HepG2 (cell line): ENCODE results near the gene GRAMD1B. TPM values are rescaled to one million over a fixed set of nuclear protein-coding genes. Genes with fewer than 3 reads are reported as not detected.

ENCODE experiments used
- ATAC-seq: fragments of 200-7000 bp; cut with Tn5 transposase; 3 replicates; pipeline ENCODE4 v1.9.1; 2020; ENCODE audit warnings: mild to moderate bottlenecking, moderate library complexity
- BruUV-seq: library from RNA; stranded (reverse); fragments of 400-500 nt; replicated peaks from 2 replicates; lab custom pipeline; 2021; lab: Mats Ljungman, UMichigan
- CTCF ChIA-PET: fragments of 300-600 bp; formaldehyde crosslinking; extraction: SDS; loops from one replicate; lab custom pipeline; 2021; ENCODE audit warnings: low total read pairs, inconsistent platforms, low intra/inter-chr PET ratio; lab: Yijun Ruan, JAX
- POLR2A ChIA-PET: fragments of 350-600 bp; sonication (Branson Sonifier 250); formaldehyde crosslinking; loops from one replicate; lab custom pipeline; 2020; ENCODE audit warnings: antibody characterized with exemption, inconsistent platforms; lab: Yijun Ruan, JAX
- DNase-seq: peaks from one replicate; pipeline ENCODE4 v3.0.0-alpha.2; 2015; ENCODE audit warnings: low spot score
- FAIRE-seq: peaks from 3 replicates; lab custom pipeline; 2011; peaks lifted over from hg19 to GRCh38; lab: Jason Lieb, UNC
- H2AFZ ChIP-seq: one replicate; pipeline ENCODE4 v1.6.1; 2011; ENCODE audit warnings: low read length, inconsistent platforms
- H3K27ac ChIP-seq: fragments of 300-600 bp; 3 replicates; pipeline ENCODE4 v1.8.0; 2011; ENCODE audit warnings: mixed run types, mild to moderate bottlenecking, mixed read lengths, low read length, inconsistent platforms; ENCODE audit not compliant: insufficient read depth; ENCODE audit errors: extremely low read length
- H3K27me3 ChIP-seq, 2 experiments: fragments of 200-600 bp in 1 of 2; 2 replicates in 1 of 2; 3 replicates in 1 of 2; pipeline versions ENCODE4 v1.6.0 to v1.8.0; 2011; ENCODE audit warnings: low read length in 2 of 2, mild to moderate bottlenecking in 2 of 2, moderate library complexity in 2 of 2, inconsistent platforms in 1 of 2; ENCODE audit not compliant: insufficient read depth in 2 of 2, control insufficient read depth in 1 of 2
- H3K36me3 ChIP-seq, 2 experiments: fragments of 200-600 bp in 1 of 2; replicated peaks in 1 of 2; 2 replicates in 1 of 2; 3 replicates in 1 of 2; pipeline versions ENCODE4 v1.5.1 to v1.8.0; 2011; ENCODE audit warnings: low read length in 2 of 2, inconsistent platforms in 1 of 2; ENCODE audit not compliant: insufficient read depth in 2 of 2, control insufficient read depth in 1 of 2
- H3K4me1 ChIP-seq: 2 replicates; pipeline ENCODE4 v1.5.1; 2012; ENCODE audit warnings: low read length, inconsistent platforms; ENCODE audit not compliant: insufficient read depth
- H3K4me2 ChIP-seq: 2 replicates; pipeline ENCODE4 v1.6.0; 2011; ENCODE audit warnings: low read depth, low read length, inconsistent platforms
- H3K4me3 ChIP-seq, 3 experiments: fragments of 200-600 bp in 1 of 3; sonication (generic), shearing (Covaris generic) in 1 of 3; replicated peaks in 1 of 3; 2 replicates each; pipeline ENCODE4 v1.5.1; 2011 to 2016; ENCODE audit warnings: low read length in 3 of 3, inconsistent platforms in 2 of 3, low read depth in 2 of 3, mild to moderate bottlenecking in 2 of 3, control low read depth in 1 of 3, mixed read lengths in 1 of 3; ENCODE audit not compliant: insufficient read depth in 1 of 3
- H3K79me2 ChIP-seq: one replicate; pipeline ENCODE4 v1.6.1; 2011; ENCODE audit warnings: low read length, inconsistent platforms; ENCODE audit not compliant: insufficient read depth
- H3K9ac ChIP-seq: 2 replicates; pipeline ENCODE4 v1.6.0; 2011; ENCODE audit warnings: mild to moderate bottlenecking, low read depth, low read length, inconsistent platforms; ENCODE audit not compliant: insufficient read depth
- H3K9me3 ChIP-seq: 2 replicates; pipeline ENCODE4 v1.5.1; 2012; ENCODE audit warnings: mild to moderate bottlenecking, low read length
- H4K20me1 ChIP-seq: 2 replicates; pipeline ENCODE4 v1.6.0; 2011; ENCODE audit warnings: inconsistent platforms, mild to moderate bottlenecking, low read length, moderate library complexity; ENCODE audit not compliant: insufficient read depth
- HIVEP1 ChIP-seq: sonication (generic); formaldehyde crosslinking; IDR thresholded peaks from 2 replicates; pipeline ENCODE4 v1.4.0; 2020; ENCODE audit warnings: mild to moderate bottlenecking, missing genetic modification reagents
- HNF1B ChIP-seq: sonication (generic); formaldehyde crosslinking; IDR thresholded peaks from 2 replicates; pipeline ENCODE4 v1.5.1; 2020; ENCODE audit warnings: mild to moderate bottlenecking, moderate library complexity, missing genetic modification reagents
- IKZF1 ChIP-seq: fragments of 450-650 bp; IDR thresholded peaks from 2 replicates; pipeline ENCODE4 v1.7.1; 2016
- MAZ ChIP-seq, 2 experiments: sonication (generic) in 1 of 2; formaldehyde crosslinking in 1 of 2; IDR thresholded peaks; 2 replicates each; pipeline versions ENCODE4 v1.5.0 to v1.6.1; 2012 to 2020; ENCODE audit warnings: low read depth in 2 of 2, mild to moderate bottlenecking in 2 of 2, borderline replicate concordance in 1 of 2, improper control_type of control experiment in 1 of 2, low read length in 1 of 2, missing genetic modification reagents in 1 of 2, moderate library complexity in 1 of 2
- RARG ChIP-seq: sonication (generic); formaldehyde crosslinking; IDR thresholded peaks from 2 replicates; pipeline ENCODE4 v1.4.0; 2020; ENCODE audit warnings: low read depth, mild to moderate bottlenecking, missing genetic modification reagents
- ZBTB33 ChIP-seq: sonication (generic); formaldehyde crosslinking; IDR thresholded peaks from 2 replicates; pipeline ENCODE4 v1.4.0; 2020; ENCODE audit warnings: missing genetic modification reagents
- ZFY ChIP-seq: sonication (generic); formaldehyde crosslinking; IDR thresholded peaks from 2 replicates; pipeline ENCODE4 v1.4.0; 2020; ENCODE audit warnings: missing genetic modification reagents
- ZNF275 ChIP-seq: sonication (generic); formaldehyde crosslinking; IDR thresholded peaks from 2 replicates; pipeline ENCODE4 v1.8.0; 2022; ENCODE audit warnings: missing genetic modification reagents, mild to moderate bottlenecking, inconsistent platforms, borderline replicate concordance
- ZNF709 ChIP-seq: sonication (generic); formaldehyde crosslinking; IDR thresholded peaks from 2 replicates; pipeline ENCODE4 v1.5.0; 2020; ENCODE audit warnings: mild to moderate bottlenecking, missing genetic modification reagents
- whole genome bisulfite sequencing: methylation state at CpG from one replicate; pipeline ENCODE4 v1.1.6; 2017; ENCODE audit warnings: low lambda C conversion rate; 5-methylcytosine and 5-hydroxymethylcytosine counted together
- in situ Hi-C: cut with HindIII; loops from 2 replicates; pipeline ENCODE4 v1.10.0; 2017; ENCODE audit warnings: low pct_unique_long_range_greater_than_20kb; ENCODE audit not compliant: extremely low pct_ligation_motif_present
- intact Hi-C: fragments of 100-400 bp; cut with micrococcal nuclease; formaldehyde crosslinking; loops from one replicate; pipeline ENCODE4 v1.10.0; 2022; ENCODE audit not compliant: unreplicated experiment
- polyA plus RNA-seq, 8 experiments: library from polyadenylated mRNA; depleted of rRNA in 3 of 8; stranded (reverse) in 7 of 8; unstranded in 1 of 8; fragments of >200 nt; fragmentation: Illumina TruSeq in 4 of 8; extraction: Trizol in 4 of 8; gene quantifications; 2 replicates each; pipeline versions ENCODE4 v1.2.1 to v1.2.3, GENCODE V29; 2011 to 2016; ENCODE audit warnings: low read depth in 4 of 8, missing spikeins in 1 of 8, mixed read lengths in 1 of 8; ENCODE audit not compliant: insufficient read depth in 1 of 8
- total RNA-seq, 5 experiments: library from RNA; depleted of rRNA; stranded (reverse); fragments of >200 nt; fragmentation: Illumina TruSeq; extraction: Trizol; gene quantifications; 2 replicates each; pipeline ENCODE4 v1.2.3, GENCODE V29; 2016; ENCODE audit warnings: low read depth in 1 of 5

The GRAMD1B gene
- total and polyA plus RNA-seq, 2 of the 13 experiments (the other 11 are each of a cell fraction or from before 2014, with no cell fraction given): 0.12 TPM; not detected in 1

- BruUV-seq: no TSS peak
- H3K4me3 ChIP-seq: no peak overlapping the region
- no peak overlapping the region for H3K4me2 ChIP-seq
- POLR2A ChIA-PET: no interaction called here
- CTCF ChIA-PET: no interaction called here
- H3K27me3 ChIP-seq: peaks cover 0 to 17% of the 10 kb centered on the region in 2 experiments; a peak in 3 of 5 replicates
- FAIRE-seq (no peak), DNase-seq (no peak), ATAC-seq (no peak)
- intact Hi-C loops: no loop called here
- no peaks in the 10 kb centered on the region for H3K9me3 ChIP-seq
- no peaks in the 10 kb centered on the region for H3K36me3 ChIP-seq
- H3K79me2 ChIP-seq: no peaks in the 10 kb centered on the region
- no peak overlapping the region for H2AFZ ChIP-seq
- no peak overlapping the region for H3K27ac ChIP-seq
- no peaks in the 10 kb centered on the region for H3K4me1 ChIP-seq
- no peak overlapping the region for H3K9ac ChIP-seq
- WGBS: 6% methylated on average over 11 of the region's 11 CpGs
- in situ Hi-C loops: loop anchor here (25.0 kb wide), 1 partner anchor 369 kb away; no protein-coding TSS in a partner anchor
- no peak for TF ChIP-seq HNF1B
- no peak for TF ChIP-seq ZFY (CRISPR knock-in tag)
- no peak for TF ChIP-seq RARG (CRISPR knock-in tag)
- TF ChIP-seq MAZ (IDR thresholded peaks at IDR 0.05; ENCODE audit: borderline replicate concordance, low read depth, low read length): no peak
- TF ChIP-seq MAZ (CRISPR knock-in tag; IDR thresholded peaks at IDR 0.05; ENCODE audit: low read depth): no peak
- no peak for TF ChIP-seq ZNF275 (CRISPR knock-in tag)
- no peak for TF ChIP-seq ZNF709 (CRISPR knock-in tag)
- TF ChIP-seq HIVEP1 (CRISPR knock-in tag): no peak
- no peak for TF ChIP-seq IKZF1
- no peak for TF ChIP-seq ZBTB33
- H4K20me1 ChIP-seq: no peaks in the 10 kb centered on the region
Measured at GRCh38 chr11:123480882-123481281, 50.8 kb downstream of the GRAMD1B start.
